ENCODE data around the gene RBBP4. TPM values are rescaled to one million over a fixed set of nuclear protein-coding genes. Genes with fewer than 3 reads are reported as not detected.

Gene RBBP4
- total and polyA plus RNA-seq, 2 experiments from 2014 or later = 72.4 to 109 TPM

- no peak overlapping the region for H3K27ac ChIP-seq
Observed at GRCh38 chr1:32717503-32717902, 66.5 kb downstream of the RBBP4 start.

GRCh38 chr1:32718036-32718435, 67.0 kb downstream of the RBBP4 start:
- H3F3A ChIP-seq (ENCODE audit: insufficient read depth) = no peaks in the 10 kb centered on the region
- no peaks in the 10 kb centered on the region for H3K9me3 ChIP-seq (ENCODE audit: low read depth)
- H3K4me2 ChIP-seq (ENCODE audit: unreplicated experiment) = no peak overlapping the region
- 56 to 58% methylated on average over 2 of the region's 2 CpGs for WGBS, 2 experiments (ENCODE audit: low coverage in 1 of 2, low lambda C conversion rate in 2 of 2, missing lambda C conversion rate in 2 of 2)
- no peaks in the 10 kb centered on the region for H3K9me2 ChIP-seq (ENCODE audit: insufficient read depth)
- no peaks in the 10 kb centered on the region for H4K20me1 ChIP-seq (ENCODE audit: insufficient read depth)
- H3K27ac ChIP-seq = no peak overlapping the region
- no peaks in the 10 kb centered on the region for H3K27me3 ChIP-seq (replicated peaks; ENCODE audit: insufficient read depth)
- TF ChIP-seq EZH2phosphoT487 (IDR thresholded peaks at IDR 0.05; ENCODE audit: insufficient read depth, low read depth) (no peak), EZH2 (IDR thresholded peaks at IDR 0.05; ENCODE audit: insufficient read depth, poor library complexity, severe bottlenecking) (no peak)
- no peak for DNase-seq
- no peak overlapping the region for H3K9ac ChIP-seq
- H3K36me3 ChIP-seq (ENCODE audit: low read depth) = no peaks in the 10 kb centered on the region
- H2AFZ ChIP-seq = no peak overlapping the region
- in situ Hi-C loops (cut with MboI) = no loop called here
- H3K79me2 ChIP-seq (ENCODE audit: insufficient read depth) = no peaks in the 10 kb centered on the region
- H3K4me3 ChIP-seq = no peak overlapping the region
- H3K4me1 ChIP-seq (ENCODE audit: insufficient read depth) = no peaks in the 10 kb centered on the region

More at GRCh38 chr1:32717503-32717902, 66.5 kb downstream of the RBBP4 start:
- Histone ChIP-seq H3K79me2 (ENCODE audit: insufficient read depth) (no peaks in the 10 kb centered on the region), H3K9me3 (ENCODE audit: low read depth) (no peaks in the 10 kb centered on the region), H3K27me3 (replicated peaks; ENCODE audit: insufficient read depth) (no peaks in the 10 kb centered on the region), H4K20me1 (ENCODE audit: insufficient read depth) (no peaks in the 10 kb centered on the region), H3K36me3 (ENCODE audit: low read depth) (no peaks in the 10 kb centered on the region), H3F3A (ENCODE audit: insufficient read depth) (no peaks in the 10 kb centered on the region), H3K4me1 (ENCODE audit: insufficient read depth) (no peaks in the 10 kb centered on the region), H3K4me3 (no peak overlapping the region), H3K9ac (no peak overlapping the region), H2AFZ (no peak overlapping the region), H3K9me2 (ENCODE audit: insufficient read depth) (no peaks in the 10 kb centered on the region), H3K4me2 (ENCODE audit: unreplicated experiment) (no peak overlapping the region)
- TF ChIP-seq EZH2 (IDR thresholded peaks at IDR 0.05; ENCODE audit: insufficient read depth, poor library complexity, severe bottlenecking) (no peak), EZH2phosphoT487 (IDR thresholded peaks at IDR 0.05; ENCODE audit: insufficient read depth, low read depth) (no peak)
- 87 to 94% methylated on average over 4 of the region's 4 CpGs for WGBS, 2 experiments (ENCODE audit: low coverage in 1 of 2, low lambda C conversion rate in 2 of 2, missing lambda C conversion rate in 2 of 2)
- DNase-seq = no peak
- in situ Hi-C loops (cut with MboI) = no loop called here

- no peaks in the 10 kb centered on the region for H3F3A ChIP-seq (ENCODE audit: insufficient read depth)
- H3K9me3 ChIP-seq (ENCODE audit: low read depth) = no peaks in the 10 kb centered on the region
- H2AFZ ChIP-seq = no peak overlapping the region
- H3K9me2 ChIP-seq (ENCODE audit: insufficient read depth) = no peaks in the 10 kb centered on the region
- WGBS, 2 experiments (ENCODE audit: low coverage in 1 of 2, low lambda C conversion rate in 2 of 2, missing lambda C conversion rate in 2 of 2) = 100% methylated on average over 1 of the region's 1 CpG
- no peak overlapping the region for H3K4me2 ChIP-seq (ENCODE audit: unreplicated experiment)
- TF ChIP-seq EZH2phosphoT487 (IDR thresholded peaks at IDR 0.05; ENCODE audit: insufficient read depth, low read depth) (no peak), EZH2 (IDR thresholded peaks at IDR 0.05; ENCODE audit: insufficient read depth, poor library complexity, severe bottlenecking) (no peak)
- no peak overlapping the region for H3K9ac ChIP-seq
- no peaks in the 10 kb centered on the region for H4K20me1 ChIP-seq (ENCODE audit: insufficient read depth)
- no peaks in the 10 kb centered on the region for H3K79me2 ChIP-seq (ENCODE audit: insufficient read depth)
- H3K4me1 ChIP-seq (ENCODE audit: insufficient read depth) = no peaks in the 10 kb centered on the region
- no peaks in the 10 kb centered on the region for H3K36me3 ChIP-seq (ENCODE audit: low read depth)
- in situ Hi-C loops (cut with MboI) = no loop called here
- no peak overlapping the region for H3K27ac ChIP-seq
- H3K4me3 ChIP-seq = no peak overlapping the region
- H3K27me3 ChIP-seq (replicated peaks; ENCODE audit: insufficient read depth) = no peaks in the 10 kb centered on the region
- DNase-seq = no peak
Observed at GRCh38 chr1:32718527-32718926, 67.5 kb downstream of the RBBP4 start.

- Histone ChIP-seq H2AFZ (no peak overlapping the region), H3K9ac (no peak overlapping the region), H3K4me1 (ENCODE audit: insufficient read depth) (peaks cover 4% of the 10 kb centered on the region; the same call in 1 of the 2 replicates), H3K27ac (no peak overlapping the region), H3K79me2 (ENCODE audit: insufficient read depth) (no peaks in the 10 kb centered on the region), H3K4me3 (no peak overlapping the region), H3F3A (ENCODE audit: insufficient read depth) (no peaks in the 10 kb centered on the region), H3K36me3 (ENCODE audit: low read depth) (no peaks in the 10 kb centered on the region), H4K20me1 (ENCODE audit: insufficient read depth) (no peaks in the 10 kb centered on the region), H3K4me2 (ENCODE audit: unreplicated experiment) (no peak overlapping the region), H3K27me3 (replicated peaks; ENCODE audit: insufficient read depth) (no peaks in the 10 kb centered on the region), H3K9me2 (ENCODE audit: insufficient read depth) (no peaks in the 10 kb centered on the region), H3K9me3 (ENCODE audit: low read depth) (no peaks in the 10 kb centered on the region)
- in situ Hi-C loops (cut with MboI) = no loop called here
- WGBS, 2 experiments (ENCODE audit: low coverage in 1 of 2, low lambda C conversion rate in 2 of 2, missing lambda C conversion rate in 2 of 2) = 81 to 83% methylated on average over 4 of the region's 4 CpGs
- TF ChIP-seq EZH2phosphoT487 (IDR thresholded peaks at IDR 0.05; ENCODE audit: insufficient read depth, low read depth) (no peak), EZH2 (IDR thresholded peaks at IDR 0.05; ENCODE audit: insufficient read depth, poor library complexity, severe bottlenecking) (no peak)
- DNase-seq = no peak
Observed at GRCh38 chr1:32719681-32720275, 68.8 kb downstream of the RBBP4 start.
